Caco-2 (cell line): ENCODE results near the gene GBA2. TPM values are rescaled to one million over a fixed set of nuclear protein-coding genes. Genes with fewer than 3 reads are reported as not detected.

Experiments used
- BruUV-seq: library from RNA; stranded (reverse); fragments of 400-500 nt; replicated peaks from 2 replicates; lab custom pipeline; 2021; lab: Mats Ljungman, UMichigan
- CTCF ChIA-PET: fragments of 300-600 bp; sonication (Branson Sonifier 250); formaldehyde crosslinking; loops from one replicate; lab custom pipeline; 2022; ENCODE audit warnings: antibody characterized with exemption; lab: Charles Lee
- POLR2A ChIA-PET: fragments of 300-600 bp; sonication (Branson Sonifier 250); formaldehyde crosslinking; loops from one replicate; lab custom pipeline; 2022; ENCODE audit warnings: antibody characterized with exemption; lab: Charles Lee
- DNase-seq, 2 experiments: peaks; one replicate each; pipeline versions ENCODE4 v3.0.0 to v3.0.0-alpha.2; 2020 to 2022
- H3K27me3 ChIP-seq: replicated peaks from 2 replicates; pipeline ENCODE4 v1.6.0; 2011; ENCODE audit warnings: low read length; ENCODE audit not compliant: control insufficient read depth, insufficient read depth
- H3K36me3 ChIP-seq: 2 replicates; pipeline ENCODE4 v1.5.1; 2011; ENCODE audit warnings: low read length; ENCODE audit not compliant: control insufficient read depth, insufficient read depth
- H3K4me1 ChIP-seq: fragments of 250-450 bp; sonication (Bioruptor Pico); 2 replicates; pipeline ENCODE4 v1.5.1; 2020; ENCODE audit warnings: mild to moderate bottlenecking
- H3K4me3 ChIP-seq: 2 replicates; pipeline ENCODE4 v1.5.1; 2011; ENCODE audit warnings: low read depth, mild to moderate bottlenecking, control low read depth, low read length
- H3K9me3 ChIP-seq: fragments of 250-450 bp; sonication (Bioruptor Pico); 2 replicates; pipeline ENCODE4 v1.5.1; 2020; ENCODE audit warnings: mild to moderate bottlenecking, moderate library complexity
- H3K27ac Mint-ChIP-seq: one replicate; pipeline ENCODE4 v1.8.0; 2022; ENCODE audit warnings: mixed read lengths; ENCODE audit not compliant: unreplicated experiment
- H3K27me3 Mint-ChIP-seq: one replicate; pipeline ENCODE4 v1.8.0; 2022; ENCODE audit warnings: mixed read lengths; ENCODE audit not compliant: insufficient read depth, unreplicated experiment
- H3K36me3 Mint-ChIP-seq: one replicate; pipeline ENCODE4 v1.8.0; 2022; ENCODE audit warnings: mild to moderate bottlenecking, mixed read lengths; ENCODE audit not compliant: insufficient read depth, unreplicated experiment
- H3K4me1 Mint-ChIP-seq: one replicate; pipeline ENCODE4 v1.8.0; 2022; ENCODE audit warnings: low read depth, mixed read lengths; ENCODE audit not compliant: unreplicated experiment
- H3K4me3 Mint-ChIP-seq: one replicate; pipeline ENCODE4 v1.8.0; 2022; ENCODE audit warnings: mild to moderate bottlenecking, moderate library complexity, mixed read lengths; ENCODE audit not compliant: unreplicated experiment
- H3K9me3 Mint-ChIP-seq: one replicate; pipeline ENCODE4 v1.8.0; 2022; ENCODE audit warnings: mixed read lengths; ENCODE audit not compliant: unreplicated experiment
- CTCF ChIP-seq, 2 experiments: fragments of 200-600 bp in 1 of 2; IDR thresholded peaks; 1 replicate in 1 of 2; 2 replicates in 1 of 2; pipeline versions ENCODE4 v1.5.1 to v1.8.0; 2011 to 2022; ENCODE audit warnings: antibody characterized with exemption in 1 of 2, control low read depth in 1 of 2, inconsistent platforms in 1 of 2, low read depth in 1 of 2, low read length in 1 of 2, mild to moderate bottlenecking in 1 of 2, moderate library complexity in 1 of 2; ENCODE audit not compliant: insufficient read depth in 1 of 2, severe bottlenecking in 1 of 2, unreplicated experiment in 1 of 2
- intact Hi-C: fragments of 100-400 bp; cut with micrococcal nuclease; formaldehyde crosslinking; loops from one replicate; pipeline ENCODE4 v1.10.0; 2022; ENCODE audit not compliant: unreplicated experiment
- total RNA-seq: library from RNA; stranded (reverse); gene quantifications from 2 replicates; pipeline ENCODE4 v1.2.3, GENCODE V29; 2022

GBA2 gene
- total RNA-seq, 1 experiment from 2014 or later: 108 TPM

- H3K27ac Mint-ChIP-seq: no peak overlapping the region
- no TSS peak for BruUV-seq
- intact Hi-C loops: no loop called here
- H3K36me3 ChIP-seq: peaks cover 10% of the 10 kb centered on the region
- no peaks in the 10 kb centered on the region for H3K4me1 Mint-ChIP-seq
- no peak overlapping the region for H3K4me3 ChIP-seq
- no peak for DNase-seq
- H3K27me3 ChIP-seq: no peaks in the 10 kb centered on the region
- CTCF ChIA-PET: interaction anchor here (1.0 kb wide), 1 partner anchor 13 kb away, joined by 3 read pairs; no protein-coding TSS in a partner anchor
- no peak for TF ChIP-seq CTCF (IDR thresholded peaks at IDR 0.05; ENCODE audit: insufficient read depth in 1 of 2, low read depth in 1 of 2, low read length in 1 of 2, severe bottlenecking in 1 of 2, unreplicated experiment in 1 of 2)
- no peaks in the 10 kb centered on the region for H3K27me3 Mint-ChIP-seq
- no peaks in the 10 kb centered on the region for H3K4me1 ChIP-seq
- H3K36me3 Mint-ChIP-seq: peaks cover 60% of the 10 kb centered on the region
- H3K9me3 Mint-ChIP-seq: no peaks in the 10 kb centered on the region
- H3K4me3 Mint-ChIP-seq: no peak overlapping the region
- POLR2A ChIA-PET: no interaction called here
- H3K9me3 ChIP-seq: no peaks in the 10 kb centered on the region
These were observed 34.3 kb downstream of the GBA2 start for GRCh38 chr9:35714579-35715252.

- peaks cover 8% of the 10 kb centered on the region for H3K36me3 ChIP-seq
- TF ChIP-seq CTCF (IDR thresholded peaks at IDR 0.05; ENCODE audit: insufficient read depth in 1 of 2, low read depth in 1 of 2, low read length in 1 of 2, severe bottlenecking in 1 of 2, unreplicated experiment in 1 of 2): no peak
- H3K4me1 ChIP-seq: no peaks in the 10 kb centered on the region
- Mint-ChIP-seq H3K4me3 (no peak overlapping the region), H3K27ac (no peak overlapping the region), H3K4me1 (no peaks in the 10 kb centered on the region), H3K36me3 (peaks cover 60% of the 10 kb centered on the region), H3K9me3 (no peaks in the 10 kb centered on the region), H3K27me3 (no peaks in the 10 kb centered on the region)
- POLR2A ChIA-PET: no interaction called here
- intact Hi-C loops: no loop called here
- CTCF ChIA-PET: interaction anchor here (0.5 to 1.0 kb wide), 2 partner anchors 13 to 175 kb away, joined by 3 to 5 read pairs; no protein-coding TSS in a partner anchor
- no peak for DNase-seq
- no peaks in the 10 kb centered on the region for H3K27me3 ChIP-seq
- no TSS peak for BruUV-seq
- no peaks in the 10 kb centered on the region for H3K9me3 ChIP-seq
- no peak overlapping the region for H3K4me3 ChIP-seq
These were observed 34.9 kb downstream of the GBA2 start for GRCh38 chr9:35714123-35714522.

GRCh38 chr9:35713578-35713977 lies 35.5 kb downstream of the GBA2 start:
- Mint-ChIP-seq H3K4me3 (no peak overlapping the region), H3K36me3 (peaks cover 61% of the 10 kb centered on the region), H3K4me1 (no peaks in the 10 kb centered on the region), H3K9me3 (no peaks in the 10 kb centered on the region), H3K27ac (no peak overlapping the region), H3K27me3 (no peaks in the 10 kb centered on the region)
- CTCF ChIA-PET: interaction anchor here (1.0 kb wide), 1 partner anchor 14 kb away, joined by 4 read pairs; no protein-coding TSS in a partner anchor
- Histone ChIP-seq H3K4me3 (no peak overlapping the region), H3K4me1 (no peaks in the 10 kb centered on the region), H3K27me3 (no peaks in the 10 kb centered on the region), H3K9me3 (no peaks in the 10 kb centered on the region), H3K36me3 (peaks cover 6% of the 10 kb centered on the region)
- BruUV-seq: no TSS peak
- intact Hi-C loops: no loop called here
- POLR2A ChIA-PET: no interaction called here
- TF ChIP-seq CTCF (IDR thresholded peaks at IDR 0.05; ENCODE audit: insufficient read depth in 1 of 2, low read depth in 1 of 2, low read length in 1 of 2, severe bottlenecking in 1 of 2, unreplicated experiment in 1 of 2): no peak
- no peak for DNase-seq
